CD14-positive monocyte (primary cell): ENCODE measurements around the gene RFX2. TPM values are rescaled to one million over a fixed set of nuclear protein-coding genes. Genes with fewer than 3 reads are reported as not detected.

Experiments used
- DNase-seq, 3 donors: peaks; one replicate each; pipeline ENCODE4 v3.0.0-alpha.2; 2011 to 2022
- H2AFZ ChIP-seq: 2 replicates; pipeline ENCODE4 v1.6.0; 2012; ENCODE audit warnings: mild to moderate bottlenecking, low read depth, low read length, inconsistent platforms; ENCODE audit not compliant: insufficient read depth, poor library complexity, severe bottlenecking
- H3K27ac ChIP-seq, 2 donors: 1 replicate in 1 of 2; 2 replicates in 1 of 2; pipeline ENCODE4 v1.5.1; 2012 to 2013; ENCODE audit warnings: low read length in 2 of 2, control low read depth in 1 of 2, inconsistent platforms in 1 of 2, low read depth in 1 of 2, mild to moderate bottlenecking in 1 of 2
- H3K27me3 ChIP-seq, 2 donors: one replicate each; pipeline versions ENCODE4 v1.6.0 to v1.6.1; 2011 to 2013; ENCODE audit warnings: low read length in 2 of 2; ENCODE audit not compliant: control insufficient read depth in 2 of 2, insufficient read depth in 2 of 2
- H3K36me3 ChIP-seq, 2 donors: replicated peaks in 1 of 2; 1 replicate in 1 of 2; 2 replicates in 1 of 2; pipeline versions ENCODE4 v1.5.1 to v1.6.1; 2012 to 2013; ENCODE audit warnings: low read length in 2 of 2, control low read depth in 1 of 2, inconsistent platforms in 1 of 2, mild to moderate bottlenecking in 1 of 2; ENCODE audit not compliant: insufficient read depth in 2 of 2, control insufficient read depth in 1 of 2
- H3K4me1 ChIP-seq, 2 donors: 1 replicate in 1 of 2; 2 replicates in 1 of 2; pipeline versions ENCODE4 v1.5.1 to v1.6.1; 2012 to 2013; ENCODE audit warnings: low read length in 2 of 2, control low read depth in 1 of 2, inconsistent platforms in 1 of 2, mild to moderate bottlenecking in 1 of 2, moderate library complexity in 1 of 2; ENCODE audit not compliant: insufficient read depth in 2 of 2, control insufficient read depth in 1 of 2
- H3K4me2 ChIP-seq: replicated peaks from 2 replicates; pipeline ENCODE3; 2012; ENCODE audit warnings: low read length, moderate library complexity, mild to moderate bottlenecking; ENCODE audit not compliant: poor library complexity, severe bottlenecking; ENCODE audit errors: extremely low read depth
- H3K4me3 ChIP-seq, 3 experiments: fragments of 200-600 bp in 1 of 3; sonication (generic) in 1 of 3; replicated peaks in 1 of 3; 1 replicate in 2 of 3; 2 replicates in 1 of 3; pipeline ENCODE4 v1.5.1; 2011 to 2013; ENCODE audit warnings: low read length in 3 of 3, mild to moderate bottlenecking in 3 of 3, control low read depth in 2 of 3, low read depth in 2 of 3, inconsistent platforms in 1 of 3, moderate library complexity in 1 of 3
- H3K79me2 ChIP-seq: 2 replicates; pipeline ENCODE4 v1.6.0; 2012; ENCODE audit warnings: mild to moderate bottlenecking, control low read depth, inconsistent platforms, low read length, moderate library complexity; ENCODE audit not compliant: insufficient read depth
- H3K9ac ChIP-seq: 2 replicates; pipeline ENCODE4 v1.6.0; 2017; ENCODE audit warnings: low read length, mild to moderate bottlenecking; ENCODE audit not compliant: insufficient read depth, poor library complexity, severe bottlenecking
- H3K9me3 ChIP-seq, 2 donors: replicated peaks in 1 of 2; 1 replicate in 1 of 2; 2 replicates in 1 of 2; pipeline versions ENCODE4 v1.5.1 to v1.6.1; 2012 to 2013; ENCODE audit warnings: low read length in 2 of 2, control low read depth in 1 of 2; ENCODE audit not compliant: control insufficient read depth in 1 of 2, insufficient read depth in 1 of 2
- H4K20me1 ChIP-seq: 2 replicates; pipeline ENCODE4 v1.6.0; 2012; ENCODE audit warnings: mild to moderate bottlenecking, low read length, control low read depth, moderate library complexity; ENCODE audit not compliant: insufficient read depth
- H3K27ac Mint-ChIP-seq, 7 donors: one replicate each; pipeline ENCODE4 v1.8.0; 2020; ENCODE audit warnings: mild to moderate bottlenecking in 7 of 7, mixed read lengths in 7 of 7, moderate library complexity in 6 of 7, inconsistent platforms in 2 of 7
- H3K27me3 Mint-ChIP-seq, 3 donors: one replicate each; pipeline ENCODE4 v1.8.0; 2021 to 2022; ENCODE audit warnings: low read depth in 3 of 3, mild to moderate bottlenecking in 3 of 3, mixed read lengths in 3 of 3, moderate library complexity in 3 of 3, inconsistent platforms in 1 of 3
- H3K36me3 Mint-ChIP-seq, 2 donors: one replicate each; pipeline ENCODE4 v1.8.0; 2020; ENCODE audit warnings: mixed read lengths in 2 of 2, inconsistent platforms in 1 of 2, mild to moderate bottlenecking in 1 of 2
- H3K4me1 Mint-ChIP-seq: one replicate; pipeline ENCODE4 v1.8.0; 2020; ENCODE audit warnings: mild to moderate bottlenecking, mixed read lengths
- H3K4me3 Mint-ChIP-seq, 2 donors: one replicate each; pipeline ENCODE4 v1.8.0; 2020; ENCODE audit warnings: mild to moderate bottlenecking in 2 of 2, mixed read lengths in 2 of 2, moderate library complexity in 1 of 2
- H3K9me3 Mint-ChIP-seq, 7 donors: one replicate each; pipeline ENCODE4 v1.8.0; 2020 to 2022; ENCODE audit warnings: mixed read lengths in 7 of 7, mild to moderate bottlenecking in 6 of 7, moderate library complexity in 6 of 7, inconsistent platforms in 2 of 7
- WGBS: methylation state at CpG from one replicate; pipeline ENCODE4 v1.1.5; 2013; ENCODE audit warnings: missing lambda C conversion rate; ENCODE audit not compliant: insufficient coverage; 5-methylcytosine and 5-hydroxymethylcytosine counted together
- intact Hi-C, 2 donors: fragments of 100-400 bp; cut with micrococcal nuclease; formaldehyde crosslinking; loops; one replicate each; pipeline versions ENCODE4 v1.15.0 to v1.15.1; 2023
- polyA plus RNA-seq, 3 donors: library from polyadenylated mRNA; depleted of rRNA in 1 of 3; unstranded in 2 of 3; stranded (reverse) in 1 of 3; fragments of 300-500 nt in 2 of 3; fragments of >200 nt in 1 of 3; fragmentation: Illumina TruSeq in 2 of 3; gene quantifications; 1 replicate in 2 of 3; 2 replicates in 1 of 3; pipeline ENCODE4 v1.2.3, GENCODE V29; 2012 to 2021
- TF ChIP-seq, protein P1 (sequence below): fragments of 200-600 bp; IDR thresholded peaks from one replicate; pipeline ENCODE4 v1.8.0; 2022; ENCODE audit warnings: antibody characterized with exemption, mild to moderate bottlenecking

Gene RFX2
- polyA plus RNA-seq, 3 donors = 5.7 to 12.9 (median 8.7) TPM

DNA sequence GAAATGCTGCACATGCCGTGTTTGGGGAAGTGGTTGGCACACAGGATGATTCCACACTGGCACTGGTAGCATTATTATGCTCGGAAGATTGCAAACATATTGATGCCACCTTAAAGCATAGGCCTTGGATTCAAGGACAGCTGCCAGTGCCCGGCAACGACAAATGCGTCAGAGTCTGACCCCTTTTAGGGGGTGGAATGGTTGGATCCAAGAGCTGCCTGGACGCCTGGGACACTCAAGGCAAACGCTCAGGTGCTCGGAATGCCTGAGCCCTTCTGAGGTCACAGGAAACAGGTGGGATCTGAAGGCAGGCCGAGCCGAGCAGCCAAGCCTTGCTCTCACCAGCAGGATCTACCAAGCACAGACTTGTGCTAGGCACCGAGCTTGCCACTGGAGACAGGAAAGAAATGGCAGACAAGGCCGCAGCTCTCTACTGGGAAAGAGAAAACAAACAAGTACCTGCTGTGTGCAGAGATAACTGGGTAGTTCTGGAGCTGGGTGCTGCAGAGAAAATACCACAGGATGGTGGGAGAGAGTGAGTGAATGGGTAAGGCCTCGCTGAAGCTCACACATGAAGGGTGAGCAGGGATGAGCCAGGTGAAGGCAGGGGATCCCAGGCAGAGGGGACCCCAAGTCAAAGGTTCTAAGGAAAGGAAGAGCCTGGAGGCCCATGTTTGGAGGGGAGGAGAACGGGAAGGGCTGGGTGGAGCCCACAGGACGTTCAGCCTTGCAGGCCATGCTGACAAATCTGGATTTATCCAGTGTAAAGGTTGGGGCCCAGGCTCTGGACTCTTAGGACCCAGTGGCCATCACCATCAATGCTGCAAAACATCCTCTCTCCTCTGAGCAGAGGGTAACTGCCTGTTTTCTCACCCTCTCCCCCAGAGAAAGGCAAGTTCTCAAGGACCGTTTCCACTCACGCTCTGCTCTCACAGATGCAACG, 141.6 kb downstream of the RFX2 start:
- H3K36me3 ChIP-seq = peaks cover 17 to 47% of the 10 kb centered on the region in 2 donors
- H3K9me3 ChIP-seq = no peaks in the 10 kb centered on the region
- Mint-ChIP-seq H3K4me3 (no peak overlapping the region), H3K9me3 (no peaks in the 10 kb centered on the region), H3K27me3 (peaks cover 0 to 2% (median 0%) of the 10 kb centered on the region in 3 donors), H3K27ac (peak overlapping the region in 5 of 7 donors; percentile 40 to 88 (median 72)), H3K36me3 (peaks cover 24 to 43% of the 10 kb centered on the region in 2 donors), H3K4me1 (peaks cover 33% of the 10 kb centered on the region)
- H3K4me2 ChIP-seq = no peak overlapping the region
- peaks cover 9 to 12% of the 10 kb centered on the region in 2 donors for H3K4me1 ChIP-seq
- no peak overlapping the region for H3K4me3 ChIP-seq
- H3K79me2 ChIP-seq = peaks cover 99% of the 10 kb centered on the region
- H3K9ac ChIP-seq = no peak overlapping the region
- peak overlapping the region in 1 of 2 donors; percentile 51 for H3K27ac ChIP-seq
- 46% methylated on average over 12 of the region's 18 CpGs for WGBS
- DNase-seq = no peak
- H4K20me1 ChIP-seq = peaks cover 99% of the 10 kb centered on the region
- TF ChIP-seq, protein P1, sequence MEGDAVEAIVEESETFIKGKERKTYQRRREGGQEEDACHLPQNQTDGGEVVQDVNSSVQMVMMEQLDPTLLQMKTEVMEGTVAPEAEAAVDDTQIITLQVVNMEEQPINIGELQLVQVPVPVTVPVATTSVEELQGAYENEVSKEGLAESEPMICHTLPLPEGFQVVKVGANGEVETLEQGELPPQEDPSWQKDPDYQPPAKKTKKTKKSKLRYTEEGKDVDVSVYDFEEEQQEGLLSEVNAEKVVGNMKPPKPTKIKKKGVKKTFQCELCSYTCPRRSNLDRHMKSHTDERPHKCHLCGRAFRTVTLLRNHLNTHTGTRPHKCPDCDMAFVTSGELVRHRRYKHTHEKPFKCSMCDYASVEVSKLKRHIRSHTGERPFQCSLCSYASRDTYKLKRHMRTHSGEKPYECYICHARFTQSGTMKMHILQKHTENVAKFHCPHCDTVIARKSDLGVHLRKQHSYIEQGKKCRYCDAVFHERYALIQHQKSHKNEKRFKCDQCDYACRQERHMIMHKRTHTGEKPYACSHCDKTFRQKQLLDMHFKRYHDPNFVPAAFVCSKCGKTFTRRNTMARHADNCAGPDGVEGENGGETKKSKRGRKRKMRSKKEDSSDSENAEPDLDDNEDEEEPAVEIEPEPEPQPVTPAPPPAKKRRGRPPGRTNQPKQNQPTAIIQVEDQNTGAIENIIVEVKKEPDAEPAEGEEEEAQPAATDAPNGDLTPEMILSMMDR = no peak
- intact Hi-C loops = no loop called here
- no peaks in the 10 kb centered on the region for H3K27me3 ChIP-seq
- H2AFZ ChIP-seq = no peak overlapping the region

GRCh38 chr19:5967994-5968430, 142.3 kb downstream of the RFX2 start:
- H4K20me1 ChIP-seq = peaks cover 99% of the 10 kb centered on the region

More at GRCh38 chr19:5967994-5968430, 142.3 kb downstream of the RFX2 start:
- WGBS = 13% methylated on average over 5 of the region's 10 CpGs
- H3K4me1 ChIP-seq = peaks cover 9 to 18% of the 10 kb centered on the region in 2 donors
- H3K79me2 ChIP-seq = peaks cover 99% of the 10 kb centered on the region
- Mint-ChIP-seq H3K4me3 (peak overlapping the region in 1 of 2 donors; percentile 31), H3K27me3 (peaks cover 0 to 2% (median 0%) of the 10 kb centered on the region in 3 donors), H3K27ac (peak overlapping the region in 5 of 7 donors; percentile 57 to 88 (median 77)), H3K4me1 (peaks cover 39% of the 10 kb centered on the region), H3K36me3 (peaks cover 22 to 40% of the 10 kb centered on the region in 2 donors), H3K9me3 (no peaks in the 10 kb centered on the region)
- H2AFZ ChIP-seq = no peak overlapping the region
- H3K4me2 ChIP-seq = no peak overlapping the region
- intact Hi-C loops = no loop called here
- DNase-seq = peak; percentile 31 to 80 (median 55)
- peak overlapping the region in 1 of 2 donors; percentile 51 for H3K27ac ChIP-seq
- peaks cover 12 to 40% of the 10 kb centered on the region in 2 donors for H3K36me3 ChIP-seq
- H3K9me3 ChIP-seq = no peaks in the 10 kb centered on the region
- TF ChIP-seq, protein P1 = peak; percentile 94
- no peak overlapping the region for H3K4me3 ChIP-seq
- no peaks in the 10 kb centered on the region for H3K27me3 ChIP-seq
- no peak overlapping the region for H3K9ac ChIP-seq
